BJ (cell line): ENCODE measurements around the gene MKKS. TPM values are rescaled to one million over a fixed set of nuclear protein-coding genes. Genes with fewer than 3 reads are reported as not detected.

ENCODE experiments used
- CTCF ChIA-PET: fragments of 350-600 bp; formaldehyde crosslinking; extraction: SDS; loops from one replicate; lab custom pipeline; 2021; ENCODE audit warnings: antibody characterized with exemption, inconsistent platforms; lab: Yijun Ruan, JAX
- POLR2A ChIA-PET: fragments of 300-600 bp; sonication (Branson Sonifier 250); formaldehyde crosslinking; extraction: SDS; loops from one replicate; lab custom pipeline; 2021; ENCODE audit warnings: antibody characterized with exemption; lab: Charles Lee
- DNase-seq: peaks from one replicate; pipeline ENCODE4 v3.0.0-alpha.2; 2011; ENCODE audit warnings: low read depth
- H3K27me3 ChIP-seq: 2 replicates; pipeline ENCODE4 v1.6.0; 2011; ENCODE audit warnings: low read length; ENCODE audit not compliant: control insufficient read depth, insufficient read depth
- H3K36me3 ChIP-seq: 2 replicates; pipeline ENCODE4 v1.5.1; 2011; ENCODE audit warnings: low read length; ENCODE audit not compliant: control insufficient read depth, insufficient read depth
- H3K4me3 ChIP-seq: 2 replicates; pipeline ENCODE4 v1.5.1; 2011; ENCODE audit warnings: low read depth, mild to moderate bottlenecking, control low read depth, low read length
- CTCF ChIP-seq: IDR thresholded peaks from 2 replicates; pipeline ENCODE4 v1.5.1; 2011; ENCODE audit warnings: low read depth, mild to moderate bottlenecking, control low read depth, inconsistent platforms, low read length, moderate library complexity; ENCODE audit not compliant: insufficient read depth
- polyA plus RNA-seq: library from polyadenylated mRNA; depleted of rRNA; stranded (reverse); fragments of >200 nt; gene quantifications from 2 replicates; pipeline ENCODE4 v1.2.3, GENCODE V29; 2011

The MKKS gene
- polyA plus RNA-seq, 1 experiment, result 8.0 TPM

DNA sequence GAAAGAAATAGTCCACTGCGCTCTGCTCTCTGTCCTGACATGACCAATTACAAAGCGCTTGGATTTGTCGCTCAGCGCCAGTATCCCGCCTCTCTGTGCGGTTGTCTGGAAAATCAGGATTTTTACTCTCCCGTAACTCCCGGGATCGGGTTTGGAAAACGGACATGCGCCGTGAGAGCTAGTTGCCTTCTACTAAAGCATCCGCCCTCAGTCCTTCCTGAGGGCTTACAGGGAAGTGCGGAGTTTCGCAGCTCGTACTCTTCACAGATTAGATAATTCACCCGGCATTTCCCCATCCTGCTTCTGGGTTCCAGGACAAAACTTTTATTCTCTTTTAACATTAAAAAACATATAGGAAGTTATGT is 427 bp upstream of the MKKS start:
- Histone ChIP-seq H3K4me3 (peak overlapping the region; percentile 98), H3K36me3 (no peaks in the 10 kb centered on the region), H3K27me3 (no peaks in the 10 kb centered on the region)
- peak; percentile 96 for DNase-seq
- TF ChIP-seq CTCF, result no peak
- ChIA-PET POLR2A (no interaction called here), CTCF (interaction anchor here (0.9 to 2.4 kb wide), 8 partner anchors 9 to 1110 kb away, joined by 3 to 15 read pairs (median 4); no protein-coding TSS in a partner anchor)

GRCh38 chr20:10433014-10433622 is 904 bp downstream of the MKKS start:
- ChIA-PET CTCF (interaction anchor here (1.3 to 2.4 kb wide), 3 partner anchors 343 to 840 kb away, joined by 3 to 15 read pairs (median 4); no protein-coding TSS in a partner anchor), POLR2A (no interaction called here)
- no peak for TF ChIP-seq CTCF
- Histone ChIP-seq H3K36me3 (no peaks in the 10 kb centered on the region), H3K4me3 (peak overlapping the region; percentile 98), H3K27me3 (no peaks in the 10 kb centered on the region)
- no peak for DNase-seq

- no peak for TF ChIP-seq CTCF
- H3K36me3 ChIP-seq, result no peaks in the 10 kb centered on the region
- no peak for DNase-seq
- no peak overlapping the region for H3K4me3 ChIP-seq
- H3K27me3 ChIP-seq, result no peaks in the 10 kb centered on the region
- ChIA-PET CTCF (interaction anchor here (1.1 kb wide), 1 partner anchor 453 kb away, joined by 3 read pairs; no protein-coding TSS in a partner anchor), POLR2A (no interaction called here)
Measured at GRCh38 chr20:10432079-10432478, 1.9 kb downstream of the MKKS start.

DNA sequence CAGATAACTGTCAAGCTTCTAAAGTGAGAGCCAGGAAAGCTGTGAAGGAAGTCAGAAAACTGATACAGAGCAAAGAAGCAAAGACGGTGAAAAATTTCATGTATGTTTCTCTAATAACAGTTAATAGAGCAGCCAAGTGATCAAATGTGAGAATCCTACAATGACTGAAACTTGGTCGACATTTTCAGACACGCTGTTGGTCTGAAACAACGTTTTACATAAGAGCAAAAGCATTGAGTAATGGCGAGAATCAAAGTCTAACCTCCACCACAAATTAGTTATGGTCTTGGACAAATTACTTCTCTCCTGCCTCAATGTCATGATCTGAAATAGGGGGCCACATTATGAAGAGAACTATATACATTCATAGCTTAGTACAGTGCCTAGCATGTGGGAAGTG is 3.3 kb downstream of the MKKS start:
- Histone ChIP-seq H3K36me3 (no peaks in the 10 kb centered on the region), H3K27me3 (no peaks in the 10 kb centered on the region), H3K4me3 (no peak overlapping the region)
- CTCF ChIA-PET, result interaction anchor here (1.6 to 2.1 kb wide), 2 partner anchors 340 to 452 kb away, joined by 4 to 8 read pairs; no protein-coding TSS in a partner anchor
- POLR2A ChIA-PET, result no interaction called here
- no peak for DNase-seq
- no peak for TF ChIP-seq CTCF

GRCh38 chr20:10430000-10430466 is 4.0 kb downstream of the MKKS start:
- H3K36me3 ChIP-seq, result no peaks in the 10 kb centered on the region
- no peak overlapping the region for H3K4me3 ChIP-seq
- ChIA-PET CTCF (interaction anchor here (0.6 to 2.1 kb wide), 3 partner anchors 340 to 921 kb away, joined by 3 to 8 read pairs (median 4); no protein-coding TSS in a partner anchor), POLR2A (no interaction called here)
- no peaks in the 10 kb centered on the region for H3K27me3 ChIP-seq
- DNase-seq, result no peak
- no peak for TF ChIP-seq CTCF
